ENCODE results near the gene ARMH4. TPM values are rescaled to one million over a fixed set of nuclear protein-coding genes. Genes with fewer than 3 reads are reported as not detected.

The ARMH4 gene
- total RNA-seq, 1 donor from 2014 or later, result 57.1 TPM

GRCh38 chr14:58138714-58139482 lies 13.1 kb downstream of the ARMH4 start:
- H3K27me3 Mint-ChIP-seq (ENCODE audit: unreplicated experiment), result no peaks in the 10 kb centered on the region
- no peaks in the 10 kb centered on the region for H3K4me1 Mint-ChIP-seq (ENCODE audit: low read depth, unreplicated experiment)
- H3K36me3 Mint-ChIP-seq (ENCODE audit: unreplicated experiment), result no peaks in the 10 kb centered on the region
- H3K27ac Mint-ChIP-seq (ENCODE audit: unreplicated experiment), result no peak overlapping the region
- H3K4me3 Mint-ChIP-seq (ENCODE audit: unreplicated experiment), result no peak overlapping the region
- DNase-seq, result no peak
- no peaks in the 10 kb centered on the region for H3K9me3 Mint-ChIP-seq (ENCODE audit: unreplicated experiment)
- TF ChIP-seq CTCF (IDR thresholded peaks at IDR 0.05; ENCODE audit: partially characterized antibody, unreplicated experiment), result no peak

GRCh38 chr14:58138031-58138713 lies 13.8 kb downstream of the ARMH4 start:
- DNase-seq, result no peak
- Mint-ChIP-seq H3K27ac (ENCODE audit: unreplicated experiment) (no peak overlapping the region), H3K9me3 (ENCODE audit: unreplicated experiment) (no peaks in the 10 kb centered on the region), H3K4me1 (ENCODE audit: low read depth, unreplicated experiment) (no peaks in the 10 kb centered on the region), H3K4me3 (ENCODE audit: unreplicated experiment) (no peak overlapping the region), H3K27me3 (ENCODE audit: unreplicated experiment) (no peaks in the 10 kb centered on the region), H3K36me3 (ENCODE audit: unreplicated experiment) (no peaks in the 10 kb centered on the region)
- TF ChIP-seq CTCF (IDR thresholded peaks at IDR 0.05; ENCODE audit: partially characterized antibody, unreplicated experiment), result no peak

- TF ChIP-seq CTCF (IDR thresholded peaks at IDR 0.05; ENCODE audit: partially characterized antibody, unreplicated experiment), result no peak
- H3K27me3 Mint-ChIP-seq (ENCODE audit: unreplicated experiment), result no peaks in the 10 kb centered on the region
- H3K4me1 Mint-ChIP-seq (ENCODE audit: low read depth, unreplicated experiment), result peaks cover 3% of the 10 kb centered on the region
- no peak overlapping the region for H3K4me3 Mint-ChIP-seq (ENCODE audit: unreplicated experiment)
- no peaks in the 10 kb centered on the region for H3K36me3 Mint-ChIP-seq (ENCODE audit: unreplicated experiment)
- H3K9me3 Mint-ChIP-seq (ENCODE audit: unreplicated experiment), result no peaks in the 10 kb centered on the region
- DNase-seq, result no peak
- H3K27ac Mint-ChIP-seq (ENCODE audit: unreplicated experiment), result no peak overlapping the region
Measured at GRCh38 chr14:58133739-58134138, 18.3 kb downstream of the ARMH4 start.

- Mint-ChIP-seq H3K4me1 (ENCODE audit: low read depth, unreplicated experiment) (peaks cover 3% of the 10 kb centered on the region), H3K9me3 (ENCODE audit: unreplicated experiment) (peaks cover under 1% of the 10 kb centered on the region), H3K4me3 (ENCODE audit: unreplicated experiment) (no peak overlapping the region), H3K27ac (ENCODE audit: unreplicated experiment) (no peak overlapping the region), H3K27me3 (ENCODE audit: unreplicated experiment) (no peaks in the 10 kb centered on the region), H3K36me3 (ENCODE audit: unreplicated experiment) (no peaks in the 10 kb centered on the region)
- no peak for DNase-seq
- TF ChIP-seq CTCF (IDR thresholded peaks at IDR 0.05; ENCODE audit: partially characterized antibody, unreplicated experiment), result no peak
Measured at GRCh38 chr14:58131386-58131785, 20.6 kb downstream of the ARMH4 start.

All from glutamatergic neuron (in vitro differentiated cells).